K562 (cell line): ENCODE measurements around the gene TICRR. TPM values are rescaled to one million over a fixed set of nuclear protein-coding genes. Genes with fewer than 3 reads are reported as not detected.

Source experiments
- ARHGAP35 ChIP-seq: fragments of 450-650 bp; IDR thresholded peaks from 2 replicates; pipeline ENCODE4 v1.6.1; 2018; ENCODE audit not compliant: partially characterized antibody
- ARNT ChIP-seq, 2 experiments: fragments of 450-650 bp; IDR thresholded peaks; 2 replicates each; pipeline ENCODE4 v1.6.1; 2016; ENCODE audit warnings: mild to moderate bottlenecking in 1 of 2
- BCL6 ChIP-seq: fragments of 250-450 bp; sonication (Bioruptor Pico); IDR thresholded peaks from 2 replicates; pipeline ENCODE4 v1.4.0; 2020
- BMI1 ChIP-seq: fragments of 150-350 bp; IDR thresholded peaks from 2 replicates; pipeline ENCODE4 v1.6.1; 2014; ENCODE audit warnings: low read length
- COPS2 ChIP-seq: fragments of 450-650 bp; conservative IDR thresholded peaks from 2 replicates; pipeline ENCODE4 v1.6.1; 2016; ENCODE audit warnings: mild to moderate bottlenecking, moderate library complexity
- CTBP1 ChIP-seq: fragments of 450-650 bp; IDR thresholded peaks from 2 replicates; pipeline ENCODE4 v1.6.1; 2016; ENCODE audit warnings: borderline replicate concordance
- EHMT2 ChIP-seq: fragments of 450-650 bp; IDR thresholded peaks from 2 replicates; pipeline ENCODE4 v1.6.1; 2018; ENCODE audit warnings: antibody characterized with exemption
- ETV6 ChIP-seq, 3 experiments: fragments of 150-350 bp in 1 of 3; sonication (generic) in 1 of 3; formaldehyde crosslinking in 1 of 3; IDR thresholded peaks; 2 replicates each; pipeline versions ENCODE4 v1.6.1 to v1.8.0; 2014 to 2022; ENCODE audit warnings: borderline replicate concordance in 2 of 3, low read depth in 2 of 3, antibody characterized with exemption in 1 of 3, low read length in 1 of 3, mild to moderate bottlenecking in 1 of 3, missing genetic modification reagents in 1 of 3
- FOXJ3 ChIP-seq: sonication (generic); formaldehyde crosslinking; IDR thresholded peaks from 2 replicates; pipeline ENCODE4 v1.4.0; 2020; ENCODE audit warnings: mild to moderate bottlenecking, missing genetic modification reagents
- JUN ChIP-seq, 2 experiments: sonication (generic) in 1 of 2; formaldehyde crosslinking in 1 of 2; IDR thresholded peaks; 2 replicates each; pipeline versions ENCODE4 v1.6.1 to v1.8.0; 2012 to 2022; ENCODE audit warnings: borderline replicate concordance in 2 of 2, mild to moderate bottlenecking in 2 of 2, improper control_type of control experiment in 1 of 2, low read depth in 1 of 2, low read length in 1 of 2, missing genetic modification reagents in 1 of 2
- KHSRP ChIP-seq: fragments of 450-650 bp; IDR thresholded peaks from 2 replicates; pipeline ENCODE4 v1.6.1; 2017
- KLF13 ChIP-seq: fragments of 450-650 bp; IDR thresholded peaks from 2 replicates; pipeline ENCODE4 v1.6.1; 2016; ENCODE audit warnings: missing genetic modification characterization, low read depth, mild to moderate bottlenecking, missing compliant biosample characterization, moderate library complexity, borderline replicate concordance
- L3MBTL2 ChIP-seq: fragments of 450-650 bp; IDR thresholded peaks from 2 replicates; pipeline ENCODE4 v1.6.1; 2016; ENCODE audit warnings: mild to moderate bottlenecking, moderate library complexity
- MAX ChIP-seq: sonication (generic); formaldehyde crosslinking; IDR thresholded peaks from 2 replicates; pipeline ENCODE4 v1.9.0; 2022; ENCODE audit warnings: mild to moderate bottlenecking, missing genetic modification reagents
- MLX ChIP-seq, 2 experiments: fragments of 450-650 bp in 1 of 2; sonication (generic) in 1 of 2; formaldehyde crosslinking; conservative IDR thresholded peaks; 2 replicates each; pipeline versions ENCODE4 v1.4.0 to v1.8.1; 2020 to 2022; ENCODE audit warnings: mild to moderate bottlenecking in 1 of 2, missing genetic modification reagents in 1 of 2
- MNT ChIP-seq, 2 experiments: fragments of 450-650 bp; conservative IDR thresholded peaks; 2 replicates each; pipeline ENCODE4 v1.6.1; 2017; ENCODE audit warnings: mild to moderate bottlenecking in 2 of 2, moderate library complexity in 2 of 2
- PCBP2 ChIP-seq: fragments of 200-400 bp; formaldehyde crosslinking; IDR thresholded peaks from 2 replicates; pipeline ENCODE4 v1.6.1; 2018; ENCODE audit warnings: low read length, low read depth, mild to moderate bottlenecking, moderate library complexity; ENCODE audit not compliant: poor library complexity, severe bottlenecking
- POLR2H ChIP-seq: IDR thresholded peaks from 2 replicates; pipeline ENCODE4 v1.6.1; 2016; ENCODE audit warnings: missing genetic modification characterization, low read depth, mild to moderate bottlenecking, control low read depth, missing compliant biosample characterization, moderate library complexity
- RBM39 ChIP-seq: fragments of 200-400 bp; formaldehyde crosslinking; optimal IDR thresholded peaks from 2 replicates; pipeline ENCODE3; 2018; ENCODE audit warnings: low read depth, low read length
- SIN3A ChIP-seq, 2 experiments: fragments of 150-350 bp in 1 of 2; IDR thresholded peaks; 2 replicates each; pipeline ENCODE4 v1.6.1; 2011 to 2016; ENCODE audit warnings: borderline replicate concordance in 2 of 2, low read depth in 2 of 2, low read length in 2 of 2, mild to moderate bottlenecking in 2 of 2, moderate library complexity in 2 of 2; ENCODE audit not compliant: control insufficient read depth in 1 of 2
- SIRT6 ChIP-seq: IDR thresholded peaks from one replicate; pipeline ENCODE4 v1.6.1; 2012; ENCODE audit warnings: low read depth, mild to moderate bottlenecking, control low read depth, inconsistent platforms, low read length, moderate library complexity
- SMAD3 ChIP-seq: fragments of 450-650 bp; formaldehyde crosslinking; conservative IDR thresholded peaks from 2 replicates; pipeline ENCODE4 v1.4.0; 2020; ENCODE audit warnings: mild to moderate bottlenecking
- SMARCE1 ChIP-seq: fragments of 450-650 bp; IDR thresholded peaks from 2 replicates; pipeline ENCODE4 v1.7.1; 2016; ENCODE audit warnings: mild to moderate bottlenecking
- ZBTB2 ChIP-seq: fragments of 450-650 bp; IDR thresholded peaks from 2 replicates; pipeline ENCODE4 v1.6.1; 2016; ENCODE audit warnings: antibody characterized with exemption
- ZNF232 ChIP-seq: sonication (generic); formaldehyde crosslinking; IDR thresholded peaks from 2 replicates; pipeline ENCODE4 v1.8.0; 2022; ENCODE audit warnings: mild to moderate bottlenecking, missing genetic modification reagents
- ZNF274 ChIP-seq: IDR thresholded peaks from 2 replicates; pipeline ENCODE4 v1.6.1; 2011; ENCODE audit warnings: low read depth, mild to moderate bottlenecking, low read length, moderate library complexity, borderline replicate concordance
- polyA plus RNA-seq, 8 experiments: library from polyadenylated mRNA; depleted of rRNA in 4 of 8; stranded (reverse) in 5 of 8; unstranded in 3 of 8; fragments of >200 nt; fragmentation: Nextera tagmentation in 2 of 8; fragmentation: Illumina TruSeq in 1 of 8; extraction: Ambion mirVana in 2 of 8; extraction: Trizol in 1 of 8; gene quantifications; 2 replicates each; pipeline versions ENCODE4 v1.2.1 to v1.2.3, GENCODE V29; 2011 to 2014; ENCODE audit warnings: inconsistent platforms in 1 of 8, missing spikeins in 1 of 8
- total RNA-seq, 7 experiments: library from RNA; depleted of rRNA in 6 of 7; stranded (reverse); fragments of >200 nt in 6 of 7; fragmentation: Illumina TruSeq in 2 of 7; extraction: Trizol in 2 of 7; gene quantifications; 2 replicates each; pipeline versions ENCODE4 v1.2.1 to v1.2.3, GENCODE V29; 2011 to 2021; ENCODE audit warnings: low replicate concordance in 1 of 7

TICRR gene
- total and polyA plus RNA-seq, 9 of the 15 experiments (the other 6 are each of a cell fraction or from before 2014, with no cell fraction given) = 0.84 to 22.9 (median 13.7) TPM

GRCh38 chr15:89575146-89575655, at the start of gene TICRR (continued):
- TF ChIP-seq BCL6 (CRISPR knock-in tag) (no peak), ARNT (IDR thresholded peaks at IDR 0.05) (no peak), CTBP1 (no peak), L3MBTL2 (peak; percentile 89), MLX (CRISPR knock-in tag; conservative IDR thresholded peaks at IDR 0.05) (no peak), MAX (CRISPR knock-in tag) (no peak), KHSRP (no peak), PCBP2 (no peak), ZNF232 (CRISPR knock-in tag) (no peak), ZBTB2 (no peak), ETV6 (IDR thresholded peaks at IDR 0.05; ENCODE audit: borderline replicate concordance in 1 of 2, low read depth in 2 of 2, low read length in 1 of 2) (no peak), ETV6 (CRISPR knock-in tag; IDR thresholded peaks at IDR 0.05; ENCODE audit: borderline replicate concordance) (no peak), KLF13 (peak; percentile 72; the same call in 1 of the 2 replicates), ZNF274 (no peak), RBM39 (no peak), SMAD3 (CRISPR knock-in tag) (no peak), BMI1 (no peak), EHMT2 (no peak), JUN (IDR thresholded peaks at IDR 0.05; ENCODE audit: borderline replicate concordance, low read depth, low read length) (0 out of 2 replicates have a peak, but pooled peaks have one; percentile 6), JUN (CRISPR knock-in tag; IDR thresholded peaks at IDR 0.05; ENCODE audit: borderline replicate concordance) (no peak), SIN3A (IDR thresholded peaks at IDR 0.05; ENCODE audit: borderline replicate concordance in 2 of 2, control insufficient read depth in 1 of 2, low read depth in 2 of 2, low read length in 2 of 2) (peak; percentile 79 to 89; a peak in 3 of 4 replicates), MNT (conservative IDR thresholded peaks at IDR 0.05) (peak; percentile 61 to 82), FOXJ3 (CRISPR knock-in tag) (no peak), SIRT6 (no peak), POLR2H (tag) (peak; percentile 76), COPS2 (no peak), ARHGAP35 (no peak), SMARCE1 (no peak)
